Endothelial cell of umbilical vein (primary cell): ENCODE data around the gene ITGB3. TPM values are rescaled to one million over a fixed set of nuclear protein-coding genes. Genes with fewer than 3 reads are reported as not detected.

Source experiments
- BruUV-seq: library from RNA; stranded (reverse); fragments of 400-500 nt; replicated peaks from 2 replicates; lab custom pipeline; 2021; lab: Mats Ljungman, UMichigan
- CTCF ChIA-PET: fragments of 300-600, 350-600 bp; sonication (Branson Sonifier 250); formaldehyde crosslinking; loops from one replicate; lab custom pipeline; 2021; ENCODE audit warnings: antibody characterized with exemption, inconsistent platforms; lab: Charles Lee
- POLR2A ChIA-PET: fragments of 300-600, 350-600 bp; sonication (Branson Sonifier 250); formaldehyde crosslinking; loops from one replicate; lab custom pipeline; 2021; ENCODE audit warnings: antibody characterized with exemption, inconsistent platforms; lab: Charles Lee
- DNase-seq: peaks from one replicate; pipeline ENCODE4 v3.0.0-alpha.2; 2011; ENCODE audit warnings: low read depth, low spot score
- FAIRE-seq: peaks from 2 replicates; lab custom pipeline; 2011; peaks lifted over from hg19 to GRCh38; lab: Jason Lieb, UNC
- H2AFZ ChIP-seq: 2 replicates; pipeline ENCODE4 v1.6.0; 2012; ENCODE audit warnings: low read depth, low read length, control low read depth, inconsistent platforms
- H3K27ac ChIP-seq: 2 replicates; pipeline ENCODE4 v1.5.1; 2011; ENCODE audit warnings: low read depth, mild to moderate bottlenecking, control low read depth, low read length, moderate library complexity; ENCODE audit not compliant: insufficient read depth
- H3K27me3 ChIP-seq, 2 experiments: 2 replicates each; pipeline versions ENCODE4 v1.6.0 to v1.6.1; 2011; ENCODE audit warnings: low read length in 2 of 2, mixed read lengths in 1 of 2; ENCODE audit not compliant: control insufficient read depth in 2 of 2, insufficient read depth in 2 of 2
- H3K36me3 ChIP-seq, 2 experiments: 2 replicates in 1 of 2; 3 replicates in 1 of 2; pipeline ENCODE4 v1.5.1; 2011; ENCODE audit warnings: low read length in 2 of 2, mild to moderate bottlenecking in 1 of 2, moderate library complexity in 1 of 2; ENCODE audit not compliant: control insufficient read depth in 2 of 2, insufficient read depth in 2 of 2; ENCODE audit errors: extremely low read depth in 1 of 2
- H3K4me1 ChIP-seq: 3 replicates; pipeline ENCODE4 v1.5.1; 2011; ENCODE audit warnings: mild to moderate bottlenecking, low read length; ENCODE audit not compliant: control insufficient read depth, insufficient read depth; ENCODE audit errors: extremely low read depth
- H3K4me2 ChIP-seq: 2 replicates; pipeline ENCODE4 v1.6.1; 2011; ENCODE audit warnings: low read length, control low read depth, mixed read lengths; ENCODE audit not compliant: insufficient read depth
- H3K4me3 ChIP-seq, 3 experiments: fragments of 200-600 bp in 1 of 3; sonication (generic), shearing (Covaris generic) in 1 of 3; replicated peaks in 1 of 3; 2 replicates each; pipeline ENCODE4 v1.5.1; 2011 to 2016; ENCODE audit warnings: control low read depth in 3 of 3, low read length in 3 of 3, mild to moderate bottlenecking in 2 of 3, inconsistent platforms in 1 of 3, low read depth in 1 of 3, moderate library complexity in 1 of 3; ENCODE audit not compliant: insufficient read depth in 1 of 3
- H3K79me2 ChIP-seq: 2 replicates; pipeline ENCODE4 v1.6.0; 2012; ENCODE audit warnings: low read length, inconsistent platforms; ENCODE audit not compliant: control insufficient read depth, insufficient read depth
- H3K9ac ChIP-seq: replicated peaks from 2 replicates; pipeline ENCODE3; 2011; ENCODE audit warnings: low read length, control low read depth; ENCODE audit not compliant: insufficient read depth; ENCODE audit errors: extremely low read depth
- H3K9me1 ChIP-seq: replicated peaks from 3 replicates; pipeline ENCODE4 v1.6.0; 2011; ENCODE audit warnings: mild to moderate bottlenecking, low read length; ENCODE audit not compliant: control insufficient read depth, insufficient read depth; ENCODE audit errors: extremely low read depth
- H3K9me3 ChIP-seq: replicated peaks from 2 replicates; pipeline ENCODE4 v1.5.1; 2012; ENCODE audit warnings: low read length, inconsistent platforms; ENCODE audit not compliant: control insufficient read depth, insufficient read depth
- H4K20me1 ChIP-seq: replicated peaks from 2 replicates; pipeline ENCODE3; 2011; ENCODE audit warnings: mild to moderate bottlenecking, low read length; ENCODE audit not compliant: control insufficient read depth, insufficient read depth; ENCODE audit errors: extremely low read depth
- EZH2 ChIP-seq: IDR thresholded peaks from 2 replicates; pipeline ENCODE4 v1.6.1; 2012; ENCODE audit warnings: borderline replicate concordance, low read depth, mild to moderate bottlenecking, moderate library complexity, low read length, inconsistent platforms; ENCODE audit not compliant: severe bottlenecking
- FOS ChIP-seq: IDR thresholded peaks from 2 replicates; pipeline ENCODE4 v1.6.1; 2011; ENCODE audit warnings: mild to moderate bottlenecking, low read length, moderate library complexity, borderline replicate concordance; ENCODE audit not compliant: insufficient read depth
- GATA2 ChIP-seq: IDR thresholded peaks from 2 replicates; pipeline ENCODE4 v1.7.0; 2011; ENCODE audit warnings: low read depth, mild to moderate bottlenecking, moderate library complexity, mixed read lengths, low read length; ENCODE audit not compliant: insufficient read length, insufficient read depth
- JUN ChIP-seq: IDR thresholded peaks from 2 replicates; pipeline ENCODE4 v1.6.1; 2011; ENCODE audit warnings: borderline replicate concordance, low read depth; ENCODE audit not compliant: insufficient read length, insufficient read depth
- MAX ChIP-seq: IDR thresholded peaks from 2 replicates; pipeline ENCODE4 v1.6.1; 2011; ENCODE audit not compliant: insufficient read depth, insufficient read length
- MYC ChIP-seq: IDR thresholded peaks from one replicate; pipeline ENCODE4 v1.6.1; 2011; ENCODE audit warnings: mild to moderate bottlenecking, low read depth, low read length
- POLR2A ChIP-seq: IDR thresholded peaks from 2 replicates; pipeline ENCODE4 v1.6.1; 2012; ENCODE audit warnings: low read depth, mild to moderate bottlenecking, control low read depth, low read length
- POLR2AphosphoS5 ChIP-seq: IDR thresholded peaks from 2 replicates; pipeline ENCODE4 v1.6.1; 2012; ENCODE audit warnings: low read depth, mild to moderate bottlenecking, control low read depth, low read length, moderate library complexity; ENCODE audit not compliant: insufficient read depth
- dilution Hi-C: fragments of 300-500 bp; cut with MboI; formaldehyde crosslinking; loops from one replicate; pipeline ENCODE4 v1.15.0; 2019; ENCODE audit warnings: low sequenced_read_pairs; ENCODE audit not compliant: extremely low pct_ligation_motif_present
- intact Hi-C: fragments of 100-400 bp; cut with micrococcal nuclease; formaldehyde crosslinking; loops from one replicate; pipeline ENCODE4 v1.10.0; 2022
- polyA plus RNA-seq, 4 experiments: library from polyadenylated mRNA; depleted of rRNA in 3 of 4; stranded (reverse) in 3 of 4; unstranded in 1 of 4; fragments of >200 nt; gene quantifications; 2 replicates each; pipeline versions ENCODE4 v1.2.1 to v1.2.3, GENCODE V29; 2011 to 2012; ENCODE audit warnings: missing spikeins in 1 of 4
- total RNA-seq: library from RNA; stranded (reverse); gene quantifications from 2 replicates; pipeline ENCODE4 v1.2.3, GENCODE V29; 2021
- TF ChIP-seq, protein P1 (sequence below), 2 donors: IDR thresholded peaks; 1 replicate in 1 of 2; 2 replicates in 1 of 2; pipeline ENCODE4 v1.5.1; 2011; ENCODE audit warnings: low read length in 2 of 2, mild to moderate bottlenecking in 2 of 2, moderate library complexity in 2 of 2, control low read depth in 1 of 2, inconsistent platforms in 1 of 2, low read depth in 1 of 2; ENCODE audit not compliant: insufficient read depth in 1 of 2; ENCODE audit errors: extremely low read depth in 1 of 2

Gene ITGB3
- total and polyA plus RNA-seq, 2 donors (not counting 3 experiments of a cell fraction or from before 2014, with no cell fraction given): 55.8 to 60.0 TPM

- Histone ChIP-seq H4K20me1 (no peaks in the 10 kb centered on the region), H3K27ac (peak overlapping the region; percentile 100), H3K9ac (peak overlapping the region; percentile 91), H3K27me3 (no peaks in the 10 kb centered on the region), H3K4me3 (no peak overlapping the region), H3K9me3 (no peaks in the 10 kb centered on the region), H2AFZ (peak overlapping the region; percentile 79), H3K9me1 (no peaks in the 10 kb centered on the region), H3K79me2 (no peaks in the 10 kb centered on the region), H3K4me2 (peak overlapping the region; percentile 67), H3K36me3 (no peaks in the 10 kb centered on the region), H3K4me1 (peaks cover 24% of the 10 kb centered on the region)
- no peak for DNase-seq
- ChIA-PET POLR2A (interaction anchor here (0.7 to 1.5 kb wide), 4 partner anchors 18 to 76 kb away, joined by 5 to 8 read pairs (median 6); no protein-coding TSS in a partner anchor), CTCF (interaction anchor here (0.6 to 3.5 kb wide), 10 partner anchors 9 to 377 kb away, joined by 3 to 53 read pairs (median 4); no protein-coding TSS in a partner anchor)
- BruUV-seq: TSS peak; percentile 94
- intact Hi-C loops: no loop called here
- dilution Hi-C loops: no loop called here
- peak; percentile 31 for FAIRE-seq
- TF ChIP-seq POLR2A (no peak), MAX (no peak), FOS (no peak), GATA2 (no peak), MYC (no peak), EZH2 (no peak), JUN (no peak), POLR2AphosphoS5 (no peak)
- TF ChIP-seq, protein P1, sequence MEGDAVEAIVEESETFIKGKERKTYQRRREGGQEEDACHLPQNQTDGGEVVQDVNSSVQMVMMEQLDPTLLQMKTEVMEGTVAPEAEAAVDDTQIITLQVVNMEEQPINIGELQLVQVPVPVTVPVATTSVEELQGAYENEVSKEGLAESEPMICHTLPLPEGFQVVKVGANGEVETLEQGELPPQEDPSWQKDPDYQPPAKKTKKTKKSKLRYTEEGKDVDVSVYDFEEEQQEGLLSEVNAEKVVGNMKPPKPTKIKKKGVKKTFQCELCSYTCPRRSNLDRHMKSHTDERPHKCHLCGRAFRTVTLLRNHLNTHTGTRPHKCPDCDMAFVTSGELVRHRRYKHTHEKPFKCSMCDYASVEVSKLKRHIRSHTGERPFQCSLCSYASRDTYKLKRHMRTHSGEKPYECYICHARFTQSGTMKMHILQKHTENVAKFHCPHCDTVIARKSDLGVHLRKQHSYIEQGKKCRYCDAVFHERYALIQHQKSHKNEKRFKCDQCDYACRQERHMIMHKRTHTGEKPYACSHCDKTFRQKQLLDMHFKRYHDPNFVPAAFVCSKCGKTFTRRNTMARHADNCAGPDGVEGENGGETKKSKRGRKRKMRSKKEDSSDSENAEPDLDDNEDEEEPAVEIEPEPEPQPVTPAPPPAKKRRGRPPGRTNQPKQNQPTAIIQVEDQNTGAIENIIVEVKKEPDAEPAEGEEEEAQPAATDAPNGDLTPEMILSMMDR (IDR thresholded peaks at IDR 0.05; ENCODE audit: extremely low read depth in 1 of 2, insufficient read depth in 1 of 2, low read depth in 1 of 2, low read length in 2 of 2): no peak
These were observed 14.0 kb upstream of the ITGB3 start for GRCh38 chr17:47239619-47239966.
